ENCODE data around the gene PEX14.

Gene PEX14

DNA sequence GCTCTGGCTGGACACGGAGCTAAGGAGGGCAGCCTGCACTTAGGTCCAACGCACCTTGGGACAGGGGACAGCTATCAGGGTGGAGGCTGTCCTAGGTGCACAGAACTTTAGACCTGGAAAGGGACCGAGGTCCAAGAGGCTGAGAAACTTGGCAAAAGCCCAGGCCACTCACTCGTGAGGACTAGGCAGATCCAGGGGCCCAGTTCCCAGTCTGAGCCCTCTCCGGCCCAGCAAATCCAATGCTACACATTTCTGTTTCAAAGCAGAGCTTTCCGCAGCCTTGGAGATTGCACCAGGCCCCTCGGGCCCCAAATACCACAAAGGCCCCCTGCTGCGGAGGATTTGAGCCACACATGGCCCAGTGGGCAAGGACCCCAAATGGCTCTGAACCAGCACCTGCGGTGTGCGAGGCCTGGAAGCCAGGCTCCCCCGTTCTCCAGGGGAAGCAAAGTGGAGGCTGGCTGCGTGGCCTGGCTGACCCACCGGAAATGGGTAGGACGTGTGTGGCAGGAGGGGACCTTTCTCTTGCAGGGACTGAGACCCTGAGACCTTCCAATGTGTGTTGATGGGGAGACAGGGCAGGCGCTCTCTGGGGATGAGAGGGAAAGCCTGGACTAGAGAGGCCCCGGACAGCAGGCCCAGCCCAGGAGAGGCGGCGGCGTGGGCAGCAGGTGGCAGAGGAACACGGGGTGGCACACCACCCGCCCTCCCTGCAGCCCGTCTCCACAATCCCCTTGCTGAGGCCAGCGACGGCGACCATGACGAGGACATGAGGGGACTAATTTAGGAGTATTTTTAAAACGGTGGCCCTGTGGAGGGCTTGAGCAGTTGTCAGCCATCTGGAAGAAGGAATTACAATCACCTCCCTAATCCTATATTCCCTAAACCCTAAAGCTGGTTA is 203.0 kb downstream of the PEX14 start:
- ATAC-seq (no peak), DNase-seq (no peak)
- H3K4me3 Mint-ChIP-seq: no peak overlapping the region
- peaks cover 2% of the 10 kb centered on the region for H3K4me1 Mint-ChIP-seq
- no peaks in the 10 kb centered on the region for H3K36me3 Mint-ChIP-seq (ENCODE audit: low read depth)
- no peaks in the 10 kb centered on the region for H3K9me3 Mint-ChIP-seq
- no peak overlapping the region for H3K27ac Mint-ChIP-seq
- H3K27me3 Mint-ChIP-seq: no peaks in the 10 kb centered on the region

DNA sequence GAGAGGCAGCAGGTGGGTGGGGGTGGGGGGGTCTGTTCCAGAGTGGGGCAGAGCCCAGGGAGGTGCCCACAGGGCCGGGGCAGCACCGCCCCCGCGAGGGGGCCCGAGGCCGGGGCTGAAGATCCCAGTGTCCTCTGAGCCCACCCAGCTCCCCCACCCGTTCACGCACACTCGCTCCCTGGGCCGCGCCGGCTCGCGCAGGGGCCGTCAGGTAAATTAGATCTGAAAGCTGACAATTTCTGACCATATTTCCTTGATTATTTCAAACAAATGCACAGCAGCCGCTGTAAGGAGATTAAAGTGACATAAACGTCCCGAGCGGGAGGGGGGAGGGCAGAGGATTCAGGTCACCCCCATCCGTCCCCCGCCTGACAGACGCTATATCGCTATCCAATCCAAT is 203.7 kb downstream of the PEX14 start:
- H3K36me3 Mint-ChIP-seq (ENCODE audit: low read depth): no peaks in the 10 kb centered on the region
- no peak for ATAC-seq

DNA sequence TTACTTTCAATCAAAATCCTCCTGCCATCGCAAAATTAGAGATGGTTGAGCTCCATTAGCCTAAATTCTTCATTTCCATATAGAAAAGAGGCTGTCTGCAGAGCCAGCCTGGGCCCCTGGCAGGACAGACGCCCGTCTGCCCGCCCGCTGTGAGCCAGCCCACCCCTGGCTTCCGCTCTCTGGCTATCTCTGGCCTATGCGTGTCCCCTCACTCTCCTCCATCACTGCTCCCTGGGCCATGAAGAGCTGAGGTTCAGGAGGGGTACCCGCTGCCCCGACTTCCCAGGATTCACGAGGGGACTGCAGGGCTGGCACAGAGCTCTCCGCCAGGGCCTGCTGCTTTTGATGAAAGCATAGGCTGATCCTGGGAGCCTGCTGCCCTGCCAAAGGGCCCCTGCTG is 204.1 kb downstream of the PEX14 start:
- H3K27ac Mint-ChIP-seq: no peak overlapping the region
- no peak for DNase-seq
- H3K9me3 Mint-ChIP-seq: no peaks in the 10 kb centered on the region
- no peak overlapping the region for H3K4me3 Mint-ChIP-seq
- peaks cover 2% of the 10 kb centered on the region for H3K4me1 Mint-ChIP-seq
- no peaks in the 10 kb centered on the region for H3K27me3 Mint-ChIP-seq
- no peak for ATAC-seq
- H3K36me3 Mint-ChIP-seq (ENCODE audit: low read depth): no peaks in the 10 kb centered on the region

More for the DNA sequence above, 203.7 kb downstream of the PEX14 start:
- no peak for DNase-seq
- H3K9me3 Mint-ChIP-seq: no peaks in the 10 kb centered on the region
- no peak overlapping the region for H3K4me3 Mint-ChIP-seq
- peaks cover 2% of the 10 kb centered on the region for H3K4me1 Mint-ChIP-seq
- H3K27ac Mint-ChIP-seq: no peak overlapping the region
- H3K27me3 Mint-ChIP-seq: no peaks in the 10 kb centered on the region

DNA sequence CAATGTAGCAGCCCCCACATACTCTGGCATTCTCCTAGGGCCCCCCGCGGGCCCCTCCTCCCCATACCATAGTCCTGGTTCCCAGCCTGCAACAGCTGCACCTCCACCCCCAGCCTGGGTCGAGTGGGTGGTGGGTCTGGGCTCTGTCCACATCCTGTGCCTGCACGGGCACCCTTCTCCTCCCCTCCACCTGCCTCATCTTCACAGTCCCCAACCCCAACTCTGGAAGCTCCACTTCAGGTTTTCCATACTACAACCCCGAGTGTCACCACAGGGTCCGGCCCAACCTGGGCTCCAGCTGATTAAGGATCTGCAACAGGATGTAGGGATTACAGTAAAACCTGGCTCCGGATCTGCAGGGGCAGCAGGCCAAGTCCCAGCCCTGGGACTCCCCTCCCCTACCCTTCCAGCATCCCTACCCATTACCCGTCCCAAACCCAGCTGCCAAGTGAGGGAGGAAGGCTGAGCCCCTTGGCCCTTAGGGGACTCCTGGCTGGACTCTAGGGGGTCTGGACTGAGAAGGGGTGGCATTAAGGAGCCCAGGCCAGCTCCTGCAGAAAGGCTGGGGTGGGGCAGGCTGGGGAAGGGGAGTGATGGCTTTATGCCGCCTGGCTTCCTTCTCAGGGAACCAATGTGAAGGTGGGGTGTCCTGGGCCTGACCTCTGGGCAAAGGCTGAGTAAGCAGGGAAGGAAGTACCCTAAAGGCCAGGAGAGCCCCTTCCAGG is 204.9 kb downstream of the PEX14 start:
- ATAC-seq (no peak), DNase-seq (no peak)
- Mint-ChIP-seq H3K9me3 (no peaks in the 10 kb centered on the region), H3K36me3 (ENCODE audit: low read depth) (no peaks in the 10 kb centered on the region), H3K27ac (no peak overlapping the region), H3K27me3 (no peaks in the 10 kb centered on the region), H3K4me3 (no peak overlapping the region), H3K4me1 (peaks cover 2% of the 10 kb centered on the region)

All from activated naive CD8-positive, alpha-beta T cell treated with anti-CD3 and anti-CD28 coated beads, Interleukin-2, amount 50 U/mL, for 24 hours (primary cell).